HAP-1 (cell line): ENCODE results near the gene FBLIM1.

Experiments
- DNase-seq, 2 experiments: peaks; one replicate each; pipeline ENCODE4 v3.0.0-alpha.2; 2016 to 2020; ENCODE audit warnings: low spot score in 2 of 2
- H3K27me3 ChIP-seq: fragments of 250-450 bp; sonication (Bioruptor Pico); 2 replicates; pipeline ENCODE4 v1.5.1; 2020; ENCODE audit warnings: low read depth, mild to moderate bottlenecking, moderate library complexity
- H3K36me3 ChIP-seq: fragments of 250-450 bp; sonication (Bioruptor Pico); replicated peaks from 2 replicates; pipeline ENCODE4 v1.5.1; 2020; ENCODE audit warnings: mild to moderate bottlenecking
- H3K4me1 ChIP-seq: fragments of 250-450 bp; sonication (Bioruptor Pico); 2 replicates; pipeline ENCODE4 v1.5.1; 2020; ENCODE audit warnings: mild to moderate bottlenecking
- H3K4me3 ChIP-seq: fragments of 250-450 bp; sonication (Bioruptor Pico); 2 replicates; pipeline ENCODE4 v1.5.1; 2020; ENCODE audit warnings: mild to moderate bottlenecking, moderate library complexity
- H3K9me3 ChIP-seq: fragments of 250-450 bp; sonication (Bioruptor Pico); 2 replicates; pipeline ENCODE4 v1.5.1; 2020; ENCODE audit warnings: mild to moderate bottlenecking, moderate library complexity
- in situ Hi-C: fragments of 300-500 bp; cut with MboI; formaldehyde crosslinking; loops from 3 replicates; pipeline ENCODE4 v1.14.3; 2020; ENCODE audit warnings: low sequenced_read_pairs, inconsistent platforms, mixed read lengths

The FBLIM1 gene

GRCh38 chr1:15724949-15725880 lies 33.4 kb upstream of the FBLIM1 start:
- in situ Hi-C loops, result no loop called here
- no peak for DNase-seq
- no peak overlapping the region for H3K4me3 ChIP-seq
- H3K4me1 ChIP-seq, result no peaks in the 10 kb centered on the region
- no peaks in the 10 kb centered on the region for H3K9me3 ChIP-seq
- H3K27me3 ChIP-seq, result no peaks in the 10 kb centered on the region
- H3K36me3 ChIP-seq, result peaks cover 22% of the 10 kb centered on the region

- no peaks in the 10 kb centered on the region for H3K9me3 ChIP-seq
- H3K36me3 ChIP-seq, result peaks cover 30% of the 10 kb centered on the region
- no peaks in the 10 kb centered on the region for H3K27me3 ChIP-seq
- H3K4me3 ChIP-seq, result no peak overlapping the region
- DNase-seq, result no peak
- in situ Hi-C loops, result no loop called here
- H3K4me1 ChIP-seq, result no peaks in the 10 kb centered on the region
These were observed 32.1 kb upstream of the FBLIM1 start for GRCh38 chr1:15726508-15726907.

GRCh38 chr1:15727021-15727420 lies 31.6 kb upstream of the FBLIM1 start:
- Histone ChIP-seq H3K36me3 (peaks cover 28% of the 10 kb centered on the region), H3K9me3 (no peaks in the 10 kb centered on the region), H3K27me3 (no peaks in the 10 kb centered on the region), H3K4me3 (no peak overlapping the region), H3K4me1 (no peaks in the 10 kb centered on the region)
- no peak for DNase-seq
- in situ Hi-C loops, result no loop called here

GRCh38 chr1:15727424-15727823 lies 31.2 kb upstream of the FBLIM1 start:
- in situ Hi-C loops, result no loop called here
- no peak for DNase-seq
- no peaks in the 10 kb centered on the region for H3K9me3 ChIP-seq
- H3K4me3 ChIP-seq, result no peak overlapping the region
- peaks cover 29% of the 10 kb centered on the region for H3K36me3 ChIP-seq
- no peaks in the 10 kb centered on the region for H3K4me1 ChIP-seq
- no peaks in the 10 kb centered on the region for H3K27me3 ChIP-seq

- H3K36me3 ChIP-seq, result peaks cover 35% of the 10 kb centered on the region
- no peaks in the 10 kb centered on the region for H3K4me1 ChIP-seq
- H3K9me3 ChIP-seq, result no peaks in the 10 kb centered on the region
- no peak overlapping the region for H3K4me3 ChIP-seq
- DNase-seq, result no peak
- in situ Hi-C loops, result no loop called here
- no peaks in the 10 kb centered on the region for H3K27me3 ChIP-seq
These were observed 30.6 kb upstream of the FBLIM1 start for GRCh38 chr1:15727866-15728534.

- no peak for DNase-seq
- H3K36me3 ChIP-seq, result peaks cover 44% of the 10 kb centered on the region
- in situ Hi-C loops, result no loop called here
- H3K9me3 ChIP-seq, result no peaks in the 10 kb centered on the region
- no peaks in the 10 kb centered on the region for H3K27me3 ChIP-seq
- no peaks in the 10 kb centered on the region for H3K4me1 ChIP-seq
- no peak overlapping the region for H3K4me3 ChIP-seq
These were observed 29.5 kb upstream of the FBLIM1 start for GRCh38 chr1:15728937-15729657.

- Histone ChIP-seq H3K9me3 (no peaks in the 10 kb centered on the region), H3K27me3 (no peaks in the 10 kb centered on the region), H3K4me1 (no peaks in the 10 kb centered on the region), H3K4me3 (no peak overlapping the region), H3K36me3 (peaks cover 43% of the 10 kb centered on the region)
- in situ Hi-C loops, result no loop called here
- no peak for DNase-seq
These were observed 28.2 kb upstream of the FBLIM1 start for GRCh38 chr1:15730423-15730822.

GRCh38 chr1:15730936-15731335 lies 27.7 kb upstream of the FBLIM1 start:
- no peak overlapping the region for H3K4me3 ChIP-seq
- DNase-seq, result no peak
- in situ Hi-C loops, result no loop called here
- H3K36me3 ChIP-seq, result peaks cover 41% of the 10 kb centered on the region
- H3K27me3 ChIP-seq, result no peaks in the 10 kb centered on the region
- H3K9me3 ChIP-seq, result no peaks in the 10 kb centered on the region
- H3K4me1 ChIP-seq, result no peaks in the 10 kb centered on the region

GRCh38 chr1:15731735-15732685 lies 26.6 kb upstream of the FBLIM1 start:
- H3K9me3 ChIP-seq, result no peaks in the 10 kb centered on the region
- no peaks in the 10 kb centered on the region for H3K4me1 ChIP-seq
- no peaks in the 10 kb centered on the region for H3K27me3 ChIP-seq
- in situ Hi-C loops, result no loop called here
- H3K36me3 ChIP-seq, result peaks cover 41% of the 10 kb centered on the region
- no peak for DNase-seq
- H3K4me3 ChIP-seq, result no peak overlapping the region

GRCh38 chr1:15732686-15733081 lies 25.9 kb upstream of the FBLIM1 start:
- no peaks in the 10 kb centered on the region for H3K4me1 ChIP-seq
- H3K36me3 ChIP-seq, result peaks cover 34% of the 10 kb centered on the region
- no peak for DNase-seq
- H3K4me3 ChIP-seq, result no peak overlapping the region
- no peaks in the 10 kb centered on the region for H3K27me3 ChIP-seq
- in situ Hi-C loops, result no loop called here
- no peaks in the 10 kb centered on the region for H3K9me3 ChIP-seq

- Histone ChIP-seq H3K4me1 (no peaks in the 10 kb centered on the region), H3K36me3 (peaks cover 30% of the 10 kb centered on the region), H3K4me3 (no peak overlapping the region), H3K27me3 (no peaks in the 10 kb centered on the region), H3K9me3 (no peaks in the 10 kb centered on the region)
- in situ Hi-C loops, result no loop called here
- no peak for DNase-seq
These were observed 25.3 kb upstream of the FBLIM1 start for GRCh38 chr1:15733218-15733725.

GRCh38 chr1:15733726-15734226 lies 24.8 kb upstream of the FBLIM1 start:
- Histone ChIP-seq H3K36me3 (peaks cover 25% of the 10 kb centered on the region), H3K4me1 (no peaks in the 10 kb centered on the region), H3K4me3 (no peak overlapping the region), H3K9me3 (no peaks in the 10 kb centered on the region), H3K27me3 (no peaks in the 10 kb centered on the region)
- no peak for DNase-seq
- in situ Hi-C loops, result no loop called here

GRCh38 chr1:15734296-15734695 lies 24.3 kb upstream of the FBLIM1 start:
- in situ Hi-C loops, result no loop called here
- no peaks in the 10 kb centered on the region for H3K9me3 ChIP-seq
- H3K36me3 ChIP-seq, result peaks cover 25% of the 10 kb centered on the region
- no peak for DNase-seq
- no peaks in the 10 kb centered on the region for H3K4me1 ChIP-seq
- H3K27me3 ChIP-seq, result no peaks in the 10 kb centered on the region
- no peak overlapping the region for H3K4me3 ChIP-seq
